ENCODE data around the gene TBC1D1. TPM values are rescaled to one million over a fixed set of nuclear protein-coding genes. Genes with fewer than 3 reads are reported as not detected.

TBC1D1 gene
- total and polyA plus RNA-seq, 5 donors: 86.7 to 134 (median 116) TPM

GRCh38 chr4:38082021-38082420 is 191.1 kb downstream of the TBC1D1 start:
- 84% methylated on average over 6 of the region's 6 CpGs for WGBS
- ATAC-seq: no peak
- DNase-seq: no peak

GRCh38 chr4:38082424-38083385 is 191.8 kb downstream of the TBC1D1 start:
- ATAC-seq (peak; percentile 56 to 57), DNase-seq (peak in 1 of 3 donors; percentile 61)
- intact Hi-C loops (cut with DNase I): loop anchor here in 2 of 4 donors (5.0 to 10.0 kb wide), 2 partner anchors 92 to 590 kb away; no protein-coding TSS in a partner anchor
- Histone ChIP-seq H3K27me3 (ENCODE audit: control insufficient read depth, insufficient read depth) (no peaks in the 10 kb centered on the region), H3K27ac (ENCODE audit: low read length) (no peak overlapping the region), H3K4me3 (ENCODE audit: low read length) (no peak overlapping the region), H3K4me1 (ENCODE audit: control insufficient read depth, insufficient read depth, low read length) (peaks cover 25% of the 10 kb centered on the region), H3K9me3 (ENCODE audit: control insufficient read depth, low read length) (no peaks in the 10 kb centered on the region)
- 68% methylated on average over 11 of the region's 11 CpGs for WGBS

More at GRCh38 chr4:38082021-38082420, 191.1 kb downstream of the TBC1D1 start:
- intact Hi-C loops (cut with DNase I): loop anchor here in 2 of 4 donors (5.0 to 10.0 kb wide), 2 partner anchors 93 to 590 kb away; no protein-coding TSS in a partner anchor
- Histone ChIP-seq H3K4me1 (ENCODE audit: control insufficient read depth, insufficient read depth, low read length) (peaks cover 25% of the 10 kb centered on the region), H3K27ac (ENCODE audit: low read length) (no peak overlapping the region), H3K4me3 (ENCODE audit: low read length) (no peak overlapping the region), H3K9me3 (ENCODE audit: control insufficient read depth, low read length) (no peaks in the 10 kb centered on the region), H3K27me3 (ENCODE audit: control insufficient read depth, insufficient read depth) (no peaks in the 10 kb centered on the region)

DNA sequence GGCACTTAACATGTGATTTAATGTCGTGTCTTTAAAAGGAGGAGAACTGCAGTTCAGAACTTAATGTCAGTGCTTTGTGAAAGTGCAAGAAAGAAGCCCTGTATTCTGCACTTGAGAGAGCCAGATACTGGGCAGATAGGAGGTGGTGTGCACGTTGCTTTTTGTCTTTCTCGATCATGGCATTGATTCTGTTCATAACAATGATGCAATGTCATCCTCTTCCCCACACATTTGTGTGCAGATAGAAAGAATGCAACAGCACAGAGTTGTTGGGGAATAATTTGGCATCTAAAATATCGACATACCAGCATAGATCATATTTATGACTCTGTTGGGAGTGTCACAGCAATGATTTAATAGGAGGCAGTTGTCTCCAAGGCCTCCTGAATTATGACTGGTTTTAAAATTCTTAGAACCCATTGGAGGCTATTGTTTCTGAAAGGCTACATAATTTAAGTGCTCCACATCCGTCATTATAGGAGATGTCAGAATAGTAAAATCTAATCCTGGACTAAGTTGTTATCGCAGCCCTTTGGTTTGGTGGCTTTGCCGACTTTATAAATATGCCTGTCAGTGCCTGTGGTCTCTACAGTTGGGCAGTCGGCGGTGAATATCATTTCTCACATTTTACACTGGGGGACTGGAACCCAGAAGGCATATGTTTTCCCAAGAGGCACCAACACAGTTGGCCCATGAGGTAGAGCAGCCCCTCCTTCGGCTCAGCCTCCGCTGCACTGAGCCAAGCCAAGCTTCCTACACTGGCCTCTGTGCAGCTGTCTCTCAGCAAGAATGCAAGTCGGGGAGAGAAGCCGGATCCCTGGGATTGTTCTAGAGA is 194.2 kb downstream of the TBC1D1 start:
- Histone ChIP-seq H3K27ac (ENCODE audit: low read length) (no peak overlapping the region), H3K9me3 (ENCODE audit: control insufficient read depth, low read length) (no peaks in the 10 kb centered on the region), H3K4me3 (ENCODE audit: low read length) (no peak overlapping the region), H3K27me3 (ENCODE audit: control insufficient read depth, insufficient read depth) (no peaks in the 10 kb centered on the region), H3K4me1 (ENCODE audit: control insufficient read depth, insufficient read depth, low read length) (peaks cover 24% of the 10 kb centered on the region)
- WGBS: 61% methylated on average over 13 of the region's 13 CpGs
- intact Hi-C loops (cut with DNase I): loop anchor here in 2 of 4 donors (5.0 to 10.0 kb wide), 2 partner anchors 90 to 587 kb away; no protein-coding TSS in a partner anchor
- ATAC-seq: peak in 1 of 2 donors; percentile 27
- no peak for DNase-seq

GRCh38 chr4:38085751-38086150 is 194.9 kb downstream of the TBC1D1 start:
- Histone ChIP-seq H3K27me3 (ENCODE audit: control insufficient read depth, insufficient read depth) (no peaks in the 10 kb centered on the region), H3K4me3 (ENCODE audit: low read length) (no peak overlapping the region), H3K27ac (ENCODE audit: low read length) (peak overlapping the region; percentile 17), H3K4me1 (ENCODE audit: control insufficient read depth, insufficient read depth, low read length) (peaks cover 19% of the 10 kb centered on the region), H3K9me3 (ENCODE audit: control insufficient read depth, low read length) (no peaks in the 10 kb centered on the region)
- intact Hi-C loops (cut with DNase I): loop anchor here in 1 of 4 donors (10.0 kb wide), 1 partner anchor 89 kb away; no protein-coding TSS in a partner anchor
- no peak for ATAC-seq
- DNase-seq: no peak
- WGBS: 58% methylated on average over 4 of the region's 4 CpGs

DNA sequence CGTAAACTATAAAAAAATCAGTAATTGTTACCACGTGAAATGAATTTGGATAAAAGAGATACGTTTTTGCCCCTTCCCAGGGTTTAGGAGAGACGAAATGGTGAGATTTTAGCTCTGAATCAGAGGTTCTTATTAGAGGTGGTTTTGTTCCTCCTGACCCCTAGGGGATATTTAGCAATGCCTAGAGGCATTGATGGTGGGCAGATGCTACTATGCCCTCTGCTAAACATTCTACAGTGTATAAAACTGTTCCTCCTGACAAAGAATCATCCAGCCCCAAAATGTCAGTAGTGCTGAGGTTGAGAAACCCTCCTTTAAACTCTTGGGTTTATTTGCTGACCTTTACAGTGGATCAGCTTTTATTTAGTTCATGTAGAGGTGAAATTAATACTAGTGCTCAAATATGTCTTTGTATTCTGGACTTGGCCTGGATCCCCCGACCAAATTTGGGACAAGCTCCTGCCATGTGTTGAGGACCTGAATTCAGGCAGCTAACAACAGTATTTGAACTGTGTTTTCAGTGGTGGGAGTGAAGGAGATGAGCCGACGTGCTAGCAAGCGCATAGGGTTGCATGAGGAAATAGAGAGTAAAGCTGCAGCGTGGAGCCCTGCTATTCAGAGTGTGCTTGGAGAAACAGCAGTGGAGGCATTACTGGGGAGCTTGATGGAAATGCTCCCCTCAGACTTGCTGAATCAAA is 195.4 kb downstream of the TBC1D1 start:
- Histone ChIP-seq H3K27ac (ENCODE audit: low read length) (peak overlapping the region; percentile 25), H3K27me3 (ENCODE audit: control insufficient read depth, insufficient read depth) (no peaks in the 10 kb centered on the region), H3K4me1 (ENCODE audit: control insufficient read depth, insufficient read depth, low read length) (peaks cover 14% of the 10 kb centered on the region), H3K9me3 (ENCODE audit: control insufficient read depth, low read length) (no peaks in the 10 kb centered on the region), H3K4me3 (ENCODE audit: low read length) (no peak overlapping the region)
- 71% methylated on average over 9 of the region's 9 CpGs for WGBS
- intact Hi-C loops (cut with DNase I): loop anchor here in 1 of 4 donors (10.0 kb wide), 1 partner anchor 89 kb away; no protein-coding TSS in a partner anchor
- DNase-seq (no peak), ATAC-seq (no peak)

DNA sequence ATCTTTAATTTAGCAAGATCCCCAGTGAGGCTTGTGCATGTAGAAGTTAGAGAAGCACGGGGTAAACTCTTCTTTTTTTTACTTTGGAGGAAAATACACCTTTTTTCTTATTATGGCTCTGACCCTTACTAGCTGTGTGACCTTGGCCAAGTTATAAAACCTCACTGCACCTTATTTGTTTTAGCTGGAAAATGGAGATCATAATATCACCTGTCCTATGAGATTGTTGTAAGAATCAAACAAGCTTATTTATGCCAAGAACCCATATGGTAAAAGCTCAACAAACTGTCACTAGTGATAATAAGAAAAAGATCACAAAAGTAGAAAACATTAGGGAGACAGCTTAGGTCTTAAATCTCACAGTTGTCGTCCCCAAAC is 196.0 kb downstream of the TBC1D1 start:
- intact Hi-C loops (cut with DNase I): loop anchor here in 1 of 4 donors (10.0 kb wide), 1 partner anchor 88 kb away; no protein-coding TSS in a partner anchor
- no peaks in the 10 kb centered on the region for H3K27me3 ChIP-seq (ENCODE audit: control insufficient read depth, insufficient read depth)
- no peak overlapping the region for H3K27ac ChIP-seq (ENCODE audit: low read length)
- H3K4me1 ChIP-seq (ENCODE audit: control insufficient read depth, insufficient read depth, low read length): peaks cover 12% of the 10 kb centered on the region
- H3K4me3 ChIP-seq (ENCODE audit: low read length): no peak overlapping the region
- no peak for DNase-seq
- H3K9me3 ChIP-seq (ENCODE audit: control insufficient read depth, low read length): no peaks in the 10 kb centered on the region
- WGBS: 83% methylated on average over 2 of the region's 2 CpGs
- no peak for ATAC-seq

DNA sequence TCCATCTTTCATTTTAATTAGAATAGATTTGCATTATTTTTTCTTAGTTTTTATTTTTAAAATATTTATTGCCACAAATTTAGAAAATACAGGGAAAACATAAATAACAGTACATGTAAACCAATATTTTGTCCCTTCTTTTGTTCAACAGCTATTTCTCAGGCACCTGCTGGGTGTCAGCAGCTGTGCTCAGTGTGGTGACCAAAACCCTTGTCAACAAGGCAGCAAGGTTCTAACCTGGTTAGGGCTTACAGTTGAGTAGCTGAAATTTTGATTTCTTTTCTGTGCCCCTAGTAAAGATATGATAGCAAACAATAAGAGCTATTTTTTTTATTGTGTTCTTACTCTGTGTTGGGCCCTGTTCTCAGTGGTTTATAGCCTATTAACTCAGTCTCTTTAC is 197.4 kb downstream of the TBC1D1 start:
- intact Hi-C loops (cut with DNase I): loop anchor here in 1 of 4 donors (10.0 kb wide), 1 partner anchor 86 kb away; no protein-coding TSS in a partner anchor
- Histone ChIP-seq H3K27me3 (ENCODE audit: control insufficient read depth, insufficient read depth) (no peaks in the 10 kb centered on the region), H3K9me3 (ENCODE audit: control insufficient read depth, low read length) (no peaks in the 10 kb centered on the region), H3K4me1 (ENCODE audit: control insufficient read depth, insufficient read depth, low read length) (peaks cover 8% of the 10 kb centered on the region), H3K4me3 (ENCODE audit: low read length) (no peak overlapping the region), H3K27ac (ENCODE audit: low read length) (no peak overlapping the region)
- no peak for DNase-seq
- no peak for ATAC-seq

- peaks cover 8% of the 10 kb centered on the region for H3K4me1 ChIP-seq (ENCODE audit: control insufficient read depth, insufficient read depth, low read length)
- no peak for ATAC-seq
- intact Hi-C loops (cut with DNase I): loop anchor here in 1 of 4 donors (10.0 kb wide), 1 partner anchor 85 kb away; no protein-coding TSS in a partner anchor
Observed at GRCh38 chr4:38089961-38090360, 199.1 kb downstream of the TBC1D1 start.

GRCh38 chr4:38090455-38091246 is 199.8 kb downstream of the TBC1D1 start:
- DNase-seq (no peak), ATAC-seq (no peak)
- Histone ChIP-seq H3K4me3 (ENCODE audit: low read length) (no peak overlapping the region), H3K9me3 (ENCODE audit: control insufficient read depth, low read length) (no peaks in the 10 kb centered on the region), H3K27ac (ENCODE audit: low read length) (no peak overlapping the region), H3K4me1 (ENCODE audit: control insufficient read depth, insufficient read depth, low read length) (peaks cover 4% of the 10 kb centered on the region), H3K27me3 (ENCODE audit: control insufficient read depth, insufficient read depth) (no peaks in the 10 kb centered on the region)
- 87% methylated on average over 7 of the region's 7 CpGs for WGBS
- intact Hi-C loops (cut with DNase I): no loop called here

More at GRCh38 chr4:38089961-38090360, 199.1 kb downstream of the TBC1D1 start:
- no peak overlapping the region for H3K4me3 ChIP-seq (ENCODE audit: low read length)
- H3K27ac ChIP-seq (ENCODE audit: low read length): no peak overlapping the region
- DNase-seq: no peak
- H3K27me3 ChIP-seq (ENCODE audit: control insufficient read depth, insufficient read depth): no peaks in the 10 kb centered on the region
- 81% methylated on average over 4 of the region's 4 CpGs for WGBS
- no peaks in the 10 kb centered on the region for H3K9me3 ChIP-seq (ENCODE audit: control insufficient read depth, low read length)
